OCI-LY3 (cell line): ENCODE measurements around the gene PREB.

Experiments
- CTCF ChIP-seq: fragments of 200-600, 300-600 bp; sonication (generic); IDR thresholded peaks from 2 replicates; pipeline ENCODE4 v1.5.1; 2014; ENCODE audit warnings: antibody characterized with exemption, low read length, low read depth
- EZH2phosphoT487 ChIP-seq: fragments of 200-600 bp; shearing (Covaris generic); IDR thresholded peaks from 2 replicates; pipeline ENCODE4 v1.6.1; 2018; ENCODE audit warnings: antibody characterized with exemption, mixed run types, low read depth

GRCh38 chr2:27137322-27137935 lies 3.0 kb upstream of the PREB start:
- TF ChIP-seq CTCF (no peak), EZH2phosphoT487 (no peak)
